B cell (primary cell): Measurements from ENCODE around the gene POU1F1. TPM values are rescaled to one million over a fixed set of nuclear protein-coding genes. Genes with fewer than 3 reads are reported as not detected.

Experiments used
- ATAC-seq: fragments of 200-7000 bp; cut with Tn5 transposase; one replicate; pipeline ENCODE4 v1.10.0; 2021; ENCODE audit warnings: low read depth, mild to moderate bottlenecking, moderate number of reproducible peaks, moderate library complexity
- CTCF ChIA-PET: fragments of 350-600 bp; sonication (Branson Sonifier 250); formaldehyde crosslinking; loops from one replicate; lab custom pipeline; 2021; ENCODE audit warnings: antibody characterized with exemption, inconsistent platforms; lab: Charles Lee
- POLR2A ChIA-PET: fragments of 350-600 bp; sonication (Branson Sonifier 250); formaldehyde crosslinking; loops from one replicate; lab custom pipeline; 2021; ENCODE audit warnings: antibody characterized with exemption; lab: Charles Lee
- DNase-seq: peaks from one replicate; pipeline ENCODE4 v3.0.0; 2013
- H2AFZ ChIP-seq: 2 replicates; pipeline ENCODE4 v1.6.1; 2012; ENCODE audit warnings: mild to moderate bottlenecking, low read depth, low read length; ENCODE audit not compliant: insufficient read depth, poor library complexity, severe bottlenecking
- H3K27ac ChIP-seq, 2 donors: 1 replicate in 1 of 2; 2 replicates in 1 of 2; pipeline ENCODE4 v1.5.1; 2012 to 2013; ENCODE audit warnings: low read length in 2 of 2, mild to moderate bottlenecking in 2 of 2, moderate library complexity in 1 of 2
- H3K27me3 ChIP-seq, 4 experiments: fragments of 200-600 bp in 1 of 4; sonication (generic) in 1 of 4; replicated peaks in 1 of 4; 1 replicate in 2 of 4; 2 replicates in 2 of 4; pipeline versions ENCODE4 v1.6.1 to v1.7.0; 2013 to 2016; ENCODE audit warnings: low read length in 3 of 4, mild to moderate bottlenecking in 2 of 4, mixed read lengths in 1 of 4, moderate library complexity in 1 of 4; ENCODE audit not compliant: insufficient read depth in 4 of 4, control insufficient read depth in 3 of 4; ENCODE audit errors: control extremely low read depth in 1 of 4
- H3K36me3 ChIP-seq, 2 experiments: replicated peaks in 1 of 2; 1 replicate in 1 of 2; 2 replicates in 1 of 2; pipeline versions ENCODE4 v1.6.1 to v1.7.1; 2013; ENCODE audit warnings: low read length in 1 of 2; ENCODE audit not compliant: insufficient read depth in 2 of 2, control insufficient read depth in 1 of 2; ENCODE audit errors: control extremely low read depth in 1 of 2, extremely low read depth in 1 of 2
- H3K4me1 ChIP-seq, 2 donors: fragments of 200-600 bp in 1 of 2; sonication (generic) in 1 of 2; 1 replicate in 1 of 2; 2 replicates in 1 of 2; pipeline versions ENCODE4 v1.5.1 to v1.6.1; 2013 to 2017; ENCODE audit warnings: low read length in 2 of 2; ENCODE audit not compliant: control insufficient read depth in 2 of 2, insufficient read depth in 2 of 2
- H3K4me2 ChIP-seq: replicated peaks from 2 replicates; pipeline ENCODE3; 2012; ENCODE audit warnings: mild to moderate bottlenecking, low read depth, low read length; ENCODE audit not compliant: poor library complexity, severe bottlenecking
- H3K4me3 ChIP-seq, 5 experiments: fragments of 200-600 bp in 1 of 5; sonication (generic) in 1 of 5; 1 replicate in 3 of 5; 2 replicates in 2 of 5; pipeline versions ENCODE4 v1.5.1 to v1.7.0; 2011 to 2016; ENCODE audit warnings: low read length in 4 of 5, mild to moderate bottlenecking in 4 of 5, low read depth in 2 of 5, control low read depth in 1 of 5, moderate library complexity in 1 of 5; ENCODE audit not compliant: insufficient read depth in 1 of 5; ENCODE audit errors: control extremely low read depth in 1 of 5, extremely low read depth in 1 of 5
- H3K79me2 ChIP-seq: fragments of 200-600 bp; sonication (generic); one replicate; pipeline ENCODE4 v1.6.0; 2016; ENCODE audit warnings: low read length; ENCODE audit not compliant: control insufficient read depth, insufficient read depth
- H3K9ac ChIP-seq: fragments of 200-600 bp; sonication (generic); 2 replicates; pipeline ENCODE4 v1.6.1; 2017; ENCODE audit warnings: mild to moderate bottlenecking, low read length, moderate library complexity
- H3K9me3 ChIP-seq, 3 donors: one replicate each; pipeline versions ENCODE4 v1.6.1 to v1.7.1; 2013; ENCODE audit warnings: low read length in 2 of 3; ENCODE audit not compliant: control insufficient read depth in 2 of 3, insufficient read depth in 1 of 3; ENCODE audit errors: control extremely low read depth in 1 of 3
- H4K20me1 ChIP-seq: 2 replicates; pipeline ENCODE4 v1.6.0; 2012; ENCODE audit warnings: mild to moderate bottlenecking, low read length; ENCODE audit not compliant: insufficient read depth, control insufficient read depth, poor library complexity, severe bottlenecking
- H3K27ac Mint-ChIP-seq: one replicate; pipeline ENCODE4 v1.8.0; 2021; ENCODE audit warnings: mixed read lengths
- H3K27me3 Mint-ChIP-seq: one replicate; pipeline ENCODE4 v1.8.0; 2021; ENCODE audit warnings: mixed read lengths
- H3K4me1 Mint-ChIP-seq: one replicate; pipeline ENCODE4 v1.8.0; 2021; ENCODE audit warnings: mixed read lengths
- H3K4me3 Mint-ChIP-seq: one replicate; pipeline ENCODE4 v1.8.0; 2021; ENCODE audit warnings: mixed read lengths
- H3K9me3 Mint-ChIP-seq: one replicate; pipeline ENCODE4 v1.8.0; 2022; ENCODE audit warnings: mixed read lengths; ENCODE audit not compliant: insufficient read depth
- EZH2 ChIP-seq: IDR thresholded peaks from 2 replicates; pipeline ENCODE4 v1.6.1; 2012; ENCODE audit warnings: borderline replicate concordance, low read depth, mild to moderate bottlenecking, moderate library complexity, low read length; ENCODE audit not compliant: insufficient read depth, poor library complexity, severe bottlenecking
- WGBS: methylation state at CpG from one replicate; pipeline ENCODE4 v1.1.5; 2013; ENCODE audit warnings: missing lambda C conversion rate; ENCODE audit not compliant: insufficient coverage; 5-methylcytosine and 5-hydroxymethylcytosine counted together
- intact Hi-C: fragments of 100-400 bp; cut with micrococcal nuclease; formaldehyde crosslinking; loops from one replicate; pipeline ENCODE4 v1.10.0; 2022
- polyA plus RNA-seq: library from polyadenylated mRNA; depleted of rRNA; stranded (reverse); fragments of >200 nt; gene quantifications from 2 replicates; pipeline ENCODE4 v1.2.3, GENCODE V29; 2012
- total RNA-seq, 2 donors: library from RNA; stranded (reverse); fragments of 120-200 nt in 1 of 2; gene quantifications; 1 replicate in 1 of 2; 2 replicates in 1 of 2; pipeline versions ENCODE4 v1.2.3 to v1.2.4, GENCODE V29; 2013 to 2022
- TF ChIP-seq, protein P1 (sequence below): fragments of 200-600 bp; IDR thresholded peaks from one replicate; pipeline ENCODE4 v1.8.0; 2022; ENCODE audit warnings: antibody characterized with exemption, mild to moderate bottlenecking

Gene POU1F1
- total and polyA plus RNA-seq, 2 donors (not counting 1 experiment from before 2014, with no cell fraction given) = not detected

DNA sequence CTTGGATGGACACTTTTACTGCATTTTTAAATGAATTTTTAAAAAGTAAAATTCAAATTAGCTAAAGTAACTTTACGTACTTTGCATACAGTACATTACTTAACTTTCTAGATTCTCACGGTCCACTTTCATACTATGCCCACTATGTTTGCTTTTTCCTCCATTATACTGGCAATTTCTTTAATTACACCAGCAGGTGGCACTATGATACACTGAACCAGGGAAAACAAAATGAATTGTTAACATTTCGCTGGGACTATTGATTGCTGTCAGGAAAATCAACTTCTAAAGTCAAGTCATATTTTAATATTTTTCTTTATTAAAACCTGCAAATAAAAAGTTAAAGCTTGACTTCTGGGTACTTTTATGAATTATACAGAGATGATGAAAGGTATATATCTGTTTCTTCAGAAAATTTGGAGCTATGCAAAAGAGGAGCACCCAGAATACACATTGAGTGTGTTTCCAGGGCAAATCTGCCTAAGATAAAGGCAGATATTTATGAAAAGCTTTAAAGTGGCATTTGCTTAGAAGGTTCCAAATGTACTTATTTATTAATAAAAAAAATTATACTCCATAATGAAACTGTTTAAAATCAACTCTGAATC, 21.8 kb upstream of the POU1F1 start:
- peak; percentile 38 for DNase-seq
- H3K9ac ChIP-seq = no peak overlapping the region
- POLR2A ChIA-PET = no interaction called here

DNA sequence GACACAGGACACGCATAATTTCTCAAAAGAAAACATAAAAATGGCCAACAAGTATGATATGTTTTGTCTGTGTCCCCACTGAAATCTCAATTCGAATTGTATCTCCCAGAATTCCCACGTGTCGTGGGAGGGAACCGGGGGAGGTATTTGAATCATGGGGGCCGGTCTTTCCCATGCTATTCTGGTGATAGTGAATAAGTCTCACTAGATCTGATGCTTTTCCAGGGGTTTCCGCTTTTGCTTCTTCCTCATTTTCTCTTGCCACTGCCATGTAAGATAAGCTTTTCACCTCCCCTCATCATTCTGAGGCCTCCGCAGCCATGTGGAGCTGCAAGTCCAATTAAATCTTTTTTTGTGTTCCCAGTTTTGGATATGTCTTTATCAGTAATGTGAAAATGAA, 12.1 kb upstream of the POU1F1 start:
- Histone ChIP-seq H3K4me1 (no peaks in the 10 kb centered on the region), H4K20me1 (no peaks in the 10 kb centered on the region), H3K27ac (no peak overlapping the region), H3K4me2 (no peak overlapping the region), H2AFZ (no peak overlapping the region), H3K4me3 (no peak overlapping the region), H3K27me3 (no peaks in the 10 kb centered on the region), H3K9ac (no peak overlapping the region), H3K36me3 (no peaks in the 10 kb centered on the region), H3K79me2 (no peaks in the 10 kb centered on the region), H3K9me3 (no peaks in the 10 kb centered on the region)
- Mint-ChIP-seq H3K9me3 (no peaks in the 10 kb centered on the region), H3K27me3 (peaks cover 9% of the 10 kb centered on the region), H3K4me1 (no peaks in the 10 kb centered on the region), H3K27ac (no peak overlapping the region), H3K4me3 (no peak overlapping the region)
- ChIA-PET CTCF (interaction anchor here (4.6 kb wide), 1 partner anchor 10 kb away, joined by 26 read pairs; no protein-coding TSS in a partner anchor), POLR2A (no interaction called here)
- TF ChIP-seq, protein P1, sequence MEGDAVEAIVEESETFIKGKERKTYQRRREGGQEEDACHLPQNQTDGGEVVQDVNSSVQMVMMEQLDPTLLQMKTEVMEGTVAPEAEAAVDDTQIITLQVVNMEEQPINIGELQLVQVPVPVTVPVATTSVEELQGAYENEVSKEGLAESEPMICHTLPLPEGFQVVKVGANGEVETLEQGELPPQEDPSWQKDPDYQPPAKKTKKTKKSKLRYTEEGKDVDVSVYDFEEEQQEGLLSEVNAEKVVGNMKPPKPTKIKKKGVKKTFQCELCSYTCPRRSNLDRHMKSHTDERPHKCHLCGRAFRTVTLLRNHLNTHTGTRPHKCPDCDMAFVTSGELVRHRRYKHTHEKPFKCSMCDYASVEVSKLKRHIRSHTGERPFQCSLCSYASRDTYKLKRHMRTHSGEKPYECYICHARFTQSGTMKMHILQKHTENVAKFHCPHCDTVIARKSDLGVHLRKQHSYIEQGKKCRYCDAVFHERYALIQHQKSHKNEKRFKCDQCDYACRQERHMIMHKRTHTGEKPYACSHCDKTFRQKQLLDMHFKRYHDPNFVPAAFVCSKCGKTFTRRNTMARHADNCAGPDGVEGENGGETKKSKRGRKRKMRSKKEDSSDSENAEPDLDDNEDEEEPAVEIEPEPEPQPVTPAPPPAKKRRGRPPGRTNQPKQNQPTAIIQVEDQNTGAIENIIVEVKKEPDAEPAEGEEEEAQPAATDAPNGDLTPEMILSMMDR = no peak
- no peak for TF ChIP-seq EZH2
- 92% methylated on average over 4 of the region's 8 CpGs for WGBS
- DNase-seq (no peak), ATAC-seq (no peak)
- intact Hi-C loops = no loop called here

More for the DNA sequence above, 21.8 kb upstream of the POU1F1 start:
- ATAC-seq = peak; percentile 62
- H3K27ac Mint-ChIP-seq = no peak overlapping the region
- TF ChIP-seq, protein P1 = peak; percentile 90
- TF ChIP-seq EZH2 = no peak
- H3K4me1 ChIP-seq = no peaks in the 10 kb centered on the region
- peak overlapping the region; percentile 21 for H2AFZ ChIP-seq
- H3K79me2 ChIP-seq = no peaks in the 10 kb centered on the region
- H3K4me3 Mint-ChIP-seq = no peak overlapping the region
- peaks cover 4% of the 10 kb centered on the region for H3K27me3 Mint-ChIP-seq
- H3K9me3 Mint-ChIP-seq = no peaks in the 10 kb centered on the region
- no peaks in the 10 kb centered on the region for H3K4me1 Mint-ChIP-seq
- no peaks in the 10 kb centered on the region for H3K36me3 ChIP-seq
- H3K4me2 ChIP-seq = no peak overlapping the region
- no peak overlapping the region for H3K4me3 ChIP-seq
- 0% methylated on average over 1 of the region's 3 CpGs for WGBS
- no peaks in the 10 kb centered on the region for H4K20me1 ChIP-seq
- H3K27me3 ChIP-seq = no peaks in the 10 kb centered on the region
- H3K9me3 ChIP-seq = no peaks in the 10 kb centered on the region
- CTCF ChIA-PET = interaction anchor here (0.7 to 3.2 kb wide), 19 partner anchors 10 to 882 kb away, joined by 3 to 26 read pairs (median 4); no protein-coding TSS in a partner anchor
- intact Hi-C loops = loop anchor here (1.0 to 5.0 kb wide), 2 partner anchors 707 to 814 kb away; no protein-coding TSS in a partner anchor
- H3K27ac ChIP-seq = no peak overlapping the region
